ENCODE results near the gene KDM5D. TPM values are rescaled to one million over a fixed set of nuclear protein-coding genes. Genes with fewer than 3 reads are reported as not detected.

KDM5D gene
- total RNA-seq (10 to 100 TPM in 7 of 10 donors, not detected in 3; 26.9 to 38.9 (median 30.6) TPM), polyA plus RNA-seq (10 to 100 TPM in 1 of 2 donors, 1 to 10 TPM in 1; 9.4 to 32.8 TPM)
- long read RNA-seq, donor 1, full-length matches to known transcripts, result 1 of 17 reads
- long read RNA-seq, donor 1, partial matches to known transcripts, result 14 of 17 reads
- long read RNA-seq, donor 1, other reads (novel, unspliced or antisense), result 2 of 17 reads
- long read RNA-seq, donor 2, result 0 reads
- long read RNA-seq, donor 3, result 0 reads

DNA sequence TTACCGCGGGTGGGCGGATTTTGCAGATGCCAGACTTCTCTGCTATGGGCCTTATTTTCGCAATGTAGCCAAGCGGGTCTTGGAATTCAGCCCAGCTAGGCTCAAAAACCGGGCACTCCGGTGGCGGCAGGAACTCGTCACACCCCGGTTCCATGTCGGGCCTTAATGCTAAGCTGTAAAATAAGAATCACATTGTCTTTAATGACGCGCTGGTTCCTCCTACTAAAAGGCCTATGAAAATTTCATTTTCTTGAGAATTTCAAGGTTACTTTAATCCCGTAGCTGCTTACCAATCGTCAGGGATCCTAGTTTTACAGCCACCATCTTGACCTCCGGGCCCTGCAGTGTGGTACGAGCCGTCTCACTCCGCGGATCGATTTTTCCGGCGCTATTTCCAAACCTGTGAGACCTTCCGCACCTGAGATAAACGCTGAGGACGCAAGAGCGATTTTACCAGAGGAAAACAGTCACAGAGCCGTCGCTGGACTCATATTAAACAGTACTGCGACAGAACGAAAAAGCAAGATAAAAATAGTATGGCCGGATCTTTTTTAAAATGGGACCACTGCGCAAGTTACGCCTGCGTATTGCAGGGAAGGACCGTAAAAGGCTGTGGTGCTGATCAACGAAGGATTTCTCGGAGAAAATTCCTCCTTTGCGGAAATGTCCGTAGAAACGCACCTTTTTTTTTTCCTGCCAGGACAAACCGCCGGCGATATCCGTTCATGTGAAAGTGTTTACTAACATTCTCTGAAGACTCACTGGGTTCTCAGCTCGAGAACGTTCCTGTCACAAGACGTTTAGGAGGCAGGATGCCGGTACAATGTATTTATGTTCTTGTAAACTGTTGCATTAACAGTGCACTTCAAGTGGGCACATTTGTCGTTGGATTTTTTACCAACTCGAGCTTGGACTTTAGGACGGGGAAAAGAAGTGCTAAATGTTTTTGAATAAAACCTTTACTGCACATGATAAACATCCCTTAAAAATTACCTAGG is at the start of gene KDM5D:
Gene KDM5D, minus strand, starts transcription at position 346 of the 998 bp plus-strand sequence. Its CDS starts 192 bp downstream, at position 154.
- peak; percentile 30 to 58 for DNase-seq
- Histone ChIP-seq H3K9me3 (no peaks in the 10 kb centered on the region), H3K36me3 (peaks cover 0 to 34% (median 0%) of the 10 kb centered on the region in 9 donors), H3K4me1 (peaks cover 0 to 24% (median 0%) of the 10 kb centered on the region in 9 donors), H3K27ac (peak within 1 kb of the TSS in 7 of 10 donors; percentile 89 to 95 (median 91)), H3K27me3 (no peaks in the 10 kb centered on the region), H3K4me3 (peak within 1 kb of the TSS in 7 of 10 donors; percentile 10 to 70 (median 67))
- intact Hi-C loops (cut with DNase I), result no loop called here
- TF ChIP-seq, protein P1, sequence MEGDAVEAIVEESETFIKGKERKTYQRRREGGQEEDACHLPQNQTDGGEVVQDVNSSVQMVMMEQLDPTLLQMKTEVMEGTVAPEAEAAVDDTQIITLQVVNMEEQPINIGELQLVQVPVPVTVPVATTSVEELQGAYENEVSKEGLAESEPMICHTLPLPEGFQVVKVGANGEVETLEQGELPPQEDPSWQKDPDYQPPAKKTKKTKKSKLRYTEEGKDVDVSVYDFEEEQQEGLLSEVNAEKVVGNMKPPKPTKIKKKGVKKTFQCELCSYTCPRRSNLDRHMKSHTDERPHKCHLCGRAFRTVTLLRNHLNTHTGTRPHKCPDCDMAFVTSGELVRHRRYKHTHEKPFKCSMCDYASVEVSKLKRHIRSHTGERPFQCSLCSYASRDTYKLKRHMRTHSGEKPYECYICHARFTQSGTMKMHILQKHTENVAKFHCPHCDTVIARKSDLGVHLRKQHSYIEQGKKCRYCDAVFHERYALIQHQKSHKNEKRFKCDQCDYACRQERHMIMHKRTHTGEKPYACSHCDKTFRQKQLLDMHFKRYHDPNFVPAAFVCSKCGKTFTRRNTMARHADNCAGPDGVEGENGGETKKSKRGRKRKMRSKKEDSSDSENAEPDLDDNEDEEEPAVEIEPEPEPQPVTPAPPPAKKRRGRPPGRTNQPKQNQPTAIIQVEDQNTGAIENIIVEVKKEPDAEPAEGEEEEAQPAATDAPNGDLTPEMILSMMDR (IDR thresholded peaks at IDR 0.05), result no peak
- ATAC-seq, result peak in 5 of 8 donors; percentile 83 to 95 (median 93)
- 0% methylated on average over 52 of the region's 52 CpGs for WGBS, 2 donors

DNA sequence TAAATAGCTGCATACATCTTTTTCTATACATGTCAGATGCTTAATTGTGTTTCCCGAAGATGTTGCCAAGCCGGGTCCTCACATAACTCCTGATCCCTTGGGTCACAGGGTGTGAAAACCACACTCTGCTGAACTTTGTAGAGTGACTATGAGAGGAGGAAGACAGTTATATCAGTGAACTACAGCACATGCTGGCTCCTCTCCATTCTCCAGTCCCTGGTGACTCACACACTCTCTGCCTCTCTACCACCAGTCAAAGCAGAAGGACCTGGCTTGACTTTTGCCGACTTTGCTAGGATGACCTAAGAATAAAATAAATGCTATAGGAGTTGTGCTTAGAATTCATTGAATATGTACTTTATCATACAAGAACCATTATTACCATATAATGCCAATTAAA is 23.8 kb upstream of the KDM5D start:
- H3K27ac ChIP-seq, result no peak overlapping the region
- ATAC-seq (peak in 4 of 8 donors; percentile 62 to 84 (median 81)), DNase-seq (peak in 1 of 2 donors; percentile 8)
- TF ChIP-seq, protein P1 (IDR thresholded peaks at IDR 0.05), result no peak
- 46 to 62% methylated on average over 3 of the region's 3 CpGs for whole genome bisulfite sequencing, 2 donors
- H3K27me3 ChIP-seq, result no peaks in the 10 kb centered on the region
- H3K4me3 ChIP-seq, result no peak overlapping the region
- H3K36me3 ChIP-seq, result no peaks in the 10 kb centered on the region
- no peaks in the 10 kb centered on the region for H3K9me3 ChIP-seq
- no peaks in the 10 kb centered on the region for H3K4me1 ChIP-seq
- intact Hi-C loops (cut with DNase I), result no loop called here

DNA sequence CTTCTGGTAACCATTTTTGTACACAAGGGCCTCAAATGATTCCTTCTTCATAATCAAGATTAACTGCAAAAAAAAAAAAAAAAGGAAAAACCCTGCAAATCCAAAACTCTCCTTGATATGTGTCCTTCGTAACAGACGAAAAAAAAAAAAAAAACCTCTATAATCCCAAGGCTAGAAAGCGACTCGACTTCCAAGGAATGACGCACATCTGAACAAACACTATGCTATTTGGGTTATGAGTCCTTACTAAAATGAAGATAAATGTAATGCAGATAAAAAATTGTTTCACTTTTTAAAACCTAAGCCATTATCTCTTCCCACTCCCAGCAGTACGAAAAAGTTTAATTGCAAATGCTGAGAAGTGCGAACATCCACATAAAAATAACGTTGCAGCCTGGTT is 1.2 kb downstream of the KDM5D start:
- 48 to 49% methylated on average over 8 of the region's 8 CpGs for WGBS, 2 donors
- Histone ChIP-seq H3K27me3 (no peaks in the 10 kb centered on the region), H3K27ac (peak overlapping the region in 5 of 10 donors; percentile 89 to 95 (median 92)), H3K4me1 (peaks cover 0 to 37% (median 6%) of the 10 kb centered on the region in 9 donors), H3K36me3 (peaks cover 0 to 46% (median 0%) of the 10 kb centered on the region in 9 donors), H3K4me3 (peak overlapping the region in 6 of 10 donors; percentile 45 to 70 (median 68)), H3K9me3 (no peaks in the 10 kb centered on the region)
- intact Hi-C loops (cut with DNase I), result no loop called here
- TF ChIP-seq, protein P1 (IDR thresholded peaks at IDR 0.05), result no peak
- ATAC-seq (no peak), DNase-seq (no peak)

DNA sequence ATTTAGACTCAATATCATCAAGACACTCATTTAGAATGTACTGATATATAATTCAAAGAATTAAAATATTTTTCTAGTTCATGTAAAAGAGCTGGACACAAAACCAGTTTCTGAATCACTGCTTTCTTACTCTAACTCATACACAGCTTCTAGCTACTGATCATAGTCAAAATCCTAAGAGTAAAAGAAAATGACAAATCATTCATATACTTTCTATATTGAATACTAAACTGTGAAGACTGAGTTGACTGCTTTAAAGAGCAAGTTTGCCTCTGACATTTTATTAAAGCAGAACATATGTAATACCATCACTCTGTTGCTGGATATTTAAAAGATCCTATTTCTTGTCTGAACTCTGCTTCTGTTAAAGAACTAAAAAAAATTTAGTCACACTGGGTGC is 2.4 kb downstream of the KDM5D start:
- TF ChIP-seq, protein P1 (IDR thresholded peaks at IDR 0.05), result no peak
- Histone ChIP-seq H3K27ac (no peak overlapping the region), H3K9me3 (no peaks in the 10 kb centered on the region), H3K36me3 (peaks cover 0 to 57% (median 0%) of the 10 kb centered on the region in 9 donors), H3K4me1 (peaks cover 0 to 44% (median 6%) of the 10 kb centered on the region in 9 donors), H3K4me3 (no peak overlapping the region), H3K27me3 (no peaks in the 10 kb centered on the region)
- no peak for DNase-seq
- intact Hi-C loops (cut with DNase I), result no loop called here
- no peak for ATAC-seq

All from heart right ventricle (tissue), 16 donors.